GM21717 (cell line): ENCODE measurements around the gene FIBP.

Source experiments
- ATAC-seq: cut with Tn5 transposase; IDR thresholded peaks from one replicate; pipeline ENCODE4 v1.9.1; 2021; ENCODE audit warnings: mild to moderate bottlenecking, moderate library complexity; ENCODE audit not compliant: unreplicated experiment

FIBP gene

GRCh38 chr11:65888163-65888814 is at the start of gene FIBP:
Gene FIBP (minus strand): TSS chr11:65888471. CDS start chr11:65888418, 53 bp downstream.
- ATAC-seq: peak; percentile 39

GRCh38 chr11:65937766-65938165 is 49.5 kb upstream of the FIBP start:
- ATAC-seq: no peak

- ATAC-seq: no peak
Measured at GRCh38 chr11:65934014-65934413, 45.7 kb upstream of the FIBP start.

- ATAC-seq: no peak
Measured at GRCh38 chr11:65932558-65932919, 44.3 kb upstream of the FIBP start.

GRCh38 chr11:65931773-65932557 is 43.7 kb upstream of the FIBP start:
- ATAC-seq: no peak

GRCh38 chr11:65928667-65929066 is 40.4 kb upstream of the FIBP start:
- no peak for ATAC-seq

- ATAC-seq: peak; percentile 70
Measured at GRCh38 chr11:65927904-65928397, 39.7 kb upstream of the FIBP start.

- no peak for ATAC-seq
Measured at GRCh38 chr11:65925397-65925796, 37.1 kb upstream of the FIBP start.

GRCh38 chr11:65922565-65922964 is 34.3 kb upstream of the FIBP start:
- no peak for ATAC-seq

GRCh38 chr11:65921876-65922275 is 33.6 kb upstream of the FIBP start:
- no peak for ATAC-seq

- ATAC-seq: no peak
Measured at GRCh38 chr11:65921033-65921555, 32.8 kb upstream of the FIBP start.

GRCh38 chr11:65920372-65920802 is 32.1 kb upstream of the FIBP start:
- ATAC-seq: no peak

GRCh38 chr11:65919573-65920371 is 31.5 kb upstream of the FIBP start:
- ATAC-seq: peak; percentile 35

- ATAC-seq: peak; percentile 69
Measured at GRCh38 chr11:65919141-65919572, 30.9 kb upstream of the FIBP start, which contains the start of gene DRAP1. Gene DRAP1 (plus strand): TSS chr11:65919426. CDS start chr11:65919502, 76 bp downstream.

GRCh38 chr11:65918211-65919140 is 30.2 kb upstream of the FIBP start, which contains the start of gene C11orf68:
Gene C11orf68 (minus strand): TSS chr11:65919062. CDS start chr11:65919031, 31 bp downstream.
- peak; percentile 37 for ATAC-seq

- ATAC-seq: no peak
Measured at GRCh38 chr11:65917434-65918210, 29.4 kb upstream of the FIBP start.

GRCh38 chr11:65917077-65917433 is 28.8 kb upstream of the FIBP start:
- ATAC-seq: no peak

GRCh38 chr11:65916391-65916790 is 28.1 kb upstream of the FIBP start:
- ATAC-seq: no peak

- no peak for ATAC-seq
Measured at GRCh38 chr11:65915821-65916251, 27.6 kb upstream of the FIBP start.
